ENCODE results near the gene NINJ1.

Gene NINJ1

GRCh38 chr9:93126151-93126781, 7.8 kb downstream of the NINJ1 start:
- Mint-ChIP-seq H3K27me3 (no peaks in the 10 kb centered on the region), H3K4me3 (peak overlapping the region; percentile 75 to 80), H3K4me1 (ENCODE audit: low read depth in 2 of 2) (peaks cover 32 to 60% of the 10 kb centered on the region in 2 donors), H3K36me3 (ENCODE audit: insufficient read depth) (peaks cover 99% of the 10 kb centered on the region), H3K27ac (peak overlapping the region; percentile 97), H3K9me3 (no peaks in the 10 kb centered on the region)
- peak; percentile 55 for ATAC-seq (replicated peaks)
- DNase-seq = peak in 1 of 3 experiments; percentile 35

DNA sequence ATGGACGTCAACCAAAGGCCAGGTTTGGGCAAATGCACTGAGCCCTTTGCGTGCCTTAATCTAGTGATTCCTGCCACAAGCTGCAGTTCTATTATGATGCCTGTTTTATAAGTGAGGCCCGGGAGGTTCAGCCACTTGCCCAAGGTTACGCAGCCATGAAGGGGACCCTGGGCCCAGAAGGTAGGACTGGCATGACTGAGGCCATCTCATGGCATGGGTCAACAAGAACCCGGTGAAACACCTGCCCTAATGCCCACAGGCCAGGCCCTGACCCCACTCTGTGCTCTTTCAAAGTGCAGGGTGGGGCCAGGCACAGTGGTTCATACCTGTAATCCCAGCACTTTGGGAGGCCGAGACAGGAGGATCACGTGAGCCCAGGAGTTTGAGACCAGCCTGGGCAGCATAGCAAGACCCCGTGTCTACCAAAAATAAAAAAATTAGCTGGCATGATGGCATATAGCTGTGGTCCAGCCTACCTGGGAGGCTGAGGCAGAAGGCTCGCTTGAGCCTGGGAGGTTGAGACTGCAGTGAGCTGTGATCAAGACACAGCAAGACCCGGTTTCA, 8.6 kb downstream of the NINJ1 start:
- Mint-ChIP-seq H3K27me3 (no peaks in the 10 kb centered on the region), H3K36me3 (ENCODE audit: insufficient read depth) (peaks cover 99% of the 10 kb centered on the region), H3K9me3 (no peaks in the 10 kb centered on the region), H3K4me1 (ENCODE audit: low read depth in 2 of 2) (peaks cover 30 to 58% of the 10 kb centered on the region in 2 donors), H3K4me3 (peak overlapping the region; percentile 75 to 80), H3K27ac (peak overlapping the region; percentile 97)
- DNase-seq (no peak), ATAC-seq (replicated peaks) (no peak)

GRCh38 chr9:93124793-93125192, 9.3 kb downstream of the NINJ1 start:
- peaks cover 36 to 61% of the 10 kb centered on the region in 2 donors for H3K4me1 Mint-ChIP-seq (ENCODE audit: low read depth in 2 of 2)
- ATAC-seq (replicated peaks) = no peak
- no peak for DNase-seq
- H3K4me3 Mint-ChIP-seq = peak overlapping the region; percentile 18 to 75
- H3K27me3 Mint-ChIP-seq = no peaks in the 10 kb centered on the region
- H3K27ac Mint-ChIP-seq = peak overlapping the region; percentile 62 to 97
- H3K36me3 Mint-ChIP-seq (ENCODE audit: insufficient read depth) = peaks cover 99% of the 10 kb centered on the region
- H3K9me3 Mint-ChIP-seq = no peaks in the 10 kb centered on the region

DNA sequence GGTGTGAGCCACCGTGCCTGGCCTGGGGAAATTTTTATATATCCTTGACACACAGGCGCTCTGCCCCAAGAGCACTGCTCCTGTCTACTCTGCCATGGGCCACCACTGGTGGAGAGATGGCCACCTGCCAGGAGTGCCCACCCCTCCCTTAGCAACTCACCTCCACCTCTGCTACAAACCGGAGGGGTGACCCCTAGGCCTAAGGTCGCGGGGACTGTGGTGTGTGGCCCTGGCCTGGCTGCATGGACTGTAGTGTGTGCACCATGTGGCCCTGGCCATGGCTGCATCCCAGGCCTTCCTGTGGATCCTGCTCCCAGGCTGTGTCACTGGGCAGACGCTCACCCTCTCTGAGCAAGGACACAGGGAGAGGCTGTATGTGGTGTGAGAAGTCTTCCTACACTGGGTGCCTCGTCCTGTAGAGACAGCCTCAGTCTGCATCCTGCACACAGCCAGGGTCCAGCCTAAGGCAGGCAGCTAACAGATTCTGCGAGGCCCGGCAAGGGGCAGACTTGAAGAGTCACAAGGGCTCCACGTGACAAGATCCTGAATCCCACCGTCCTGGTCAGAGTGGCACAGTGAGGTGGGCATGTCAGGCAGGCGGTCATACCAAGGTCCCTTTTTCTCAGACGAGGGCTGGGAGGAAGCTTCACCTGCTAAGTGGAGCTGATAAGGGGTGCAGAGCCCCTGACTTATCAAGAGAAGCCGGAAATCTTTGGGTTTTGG, 10.3 kb downstream of the NINJ1 start:
- Mint-ChIP-seq H3K27me3 (no peaks in the 10 kb centered on the region), H3K9me3 (no peaks in the 10 kb centered on the region), H3K4me1 (ENCODE audit: low read depth in 2 of 2) (peaks cover 39 to 63% of the 10 kb centered on the region in 2 donors), H3K36me3 (ENCODE audit: insufficient read depth) (peaks cover 99% of the 10 kb centered on the region), H3K4me3 (peak overlapping the region in 1 of 2 donors; percentile 75), H3K27ac (peak overlapping the region; percentile 62 to 97)
- DNase-seq = no peak
- ATAC-seq (replicated peaks) = no peak

GRCh38 chr9:93122721-93123221, 11.3 kb downstream of the NINJ1 start:
- Mint-ChIP-seq H3K27ac (peak overlapping the region in 1 of 2 donors; percentile 97), H3K9me3 (no peaks in the 10 kb centered on the region), H3K27me3 (no peaks in the 10 kb centered on the region), H3K4me1 (ENCODE audit: low read depth in 2 of 2) (peaks cover 34 to 57% of the 10 kb centered on the region in 2 donors), H3K4me3 (peak overlapping the region in 1 of 2 donors; percentile 40), H3K36me3 (ENCODE audit: insufficient read depth) (peaks cover 99% of the 10 kb centered on the region)
- ATAC-seq (replicated peaks) = no peak
- DNase-seq = no peak

DNA sequence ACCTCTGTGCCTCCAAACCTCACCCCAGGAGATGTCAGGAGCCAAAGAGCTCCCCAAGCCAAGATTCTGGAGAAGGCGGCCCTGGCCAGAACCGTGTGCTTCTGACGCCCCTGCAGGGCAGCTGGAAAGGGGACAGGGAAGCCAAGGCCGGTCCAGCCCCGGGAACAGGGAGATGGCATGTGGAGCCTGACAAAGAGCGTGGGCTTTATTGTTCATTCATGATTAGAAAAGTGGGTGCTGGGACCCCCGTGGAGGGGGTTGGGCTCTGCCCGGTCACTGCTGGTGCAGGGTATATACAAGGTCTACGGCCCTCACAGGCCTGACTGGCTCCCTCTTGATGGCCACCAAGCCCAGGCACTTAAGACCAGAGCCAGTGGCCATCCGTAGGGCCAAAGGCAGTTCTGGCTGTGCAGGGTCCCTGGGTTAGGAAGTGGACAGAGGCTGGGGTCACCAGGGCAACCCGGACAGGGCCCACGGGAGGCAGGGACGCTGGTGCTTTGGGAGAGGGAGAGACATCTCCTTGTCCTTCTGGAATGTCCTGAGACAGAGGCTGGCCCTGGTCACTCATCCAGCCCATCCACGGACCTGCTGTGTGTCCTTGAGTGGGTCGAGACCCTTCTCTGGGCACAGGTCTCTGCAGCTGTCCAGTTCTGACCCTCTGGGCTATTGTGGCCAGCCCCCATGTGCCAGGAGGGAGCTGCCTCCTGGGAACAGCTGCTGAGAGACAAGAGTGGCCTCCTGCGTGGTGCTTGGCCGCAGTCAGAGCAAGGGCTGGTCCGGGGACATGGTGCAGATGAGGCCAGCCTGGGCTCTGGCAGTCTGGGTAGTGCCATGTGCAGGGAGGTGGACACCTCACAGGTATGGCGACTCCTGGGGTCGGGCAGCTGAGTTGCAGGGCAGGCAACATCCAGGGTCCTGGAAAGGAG, 12.5 kb downstream of the NINJ1 start:
- peaks cover 97% of the 10 kb centered on the region for H3K36me3 Mint-ChIP-seq (ENCODE audit: insufficient read depth)
- ATAC-seq (replicated peaks) (no peak), DNase-seq (no peak)
- H3K27ac Mint-ChIP-seq = peak overlapping the region; percentile 82 to 97
- H3K27me3 Mint-ChIP-seq = no peaks in the 10 kb centered on the region
- peaks cover 29 to 47% of the 10 kb centered on the region in 2 donors for H3K4me1 Mint-ChIP-seq (ENCODE audit: low read depth in 2 of 2)
- peak overlapping the region in 1 of 2 donors; percentile 51 for H3K4me3 Mint-ChIP-seq
- no peaks in the 10 kb centered on the region for H3K9me3 Mint-ChIP-seq

- no peak for ATAC-seq (replicated peaks)
- peaks cover 22 to 43% of the 10 kb centered on the region in 2 donors for H3K4me1 Mint-ChIP-seq (ENCODE audit: low read depth in 2 of 2)
Observed at GRCh38 chr9:93120846-93121315, 13.2 kb downstream of the NINJ1 start.

GRCh38 chr9:93119953-93120845, 13.9 kb downstream of the NINJ1 start:
- Mint-ChIP-seq H3K4me3 (peak overlapping the region; percentile 41 to 57), H3K9me3 (no peaks in the 10 kb centered on the region), H3K36me3 (ENCODE audit: insufficient read depth) (peaks cover 87% of the 10 kb centered on the region), H3K4me1 (ENCODE audit: low read depth in 2 of 2) (peaks cover 18 to 38% of the 10 kb centered on the region in 2 donors), H3K27me3 (no peaks in the 10 kb centered on the region), H3K27ac (peak overlapping the region; percentile 82 to 97)
- peak in 1 of 3 experiments; percentile 46 for DNase-seq
- peak; percentile 68 for ATAC-seq (replicated peaks)

More at GRCh38 chr9:93120846-93121315, 13.2 kb downstream of the NINJ1 start:
- no peak for DNase-seq
- H3K27me3 Mint-ChIP-seq = no peaks in the 10 kb centered on the region
- H3K36me3 Mint-ChIP-seq (ENCODE audit: insufficient read depth) = peaks cover 90% of the 10 kb centered on the region
- H3K4me3 Mint-ChIP-seq = peak overlapping the region in 1 of 2 donors; percentile 41
- peak overlapping the region; percentile 82 to 97 for H3K27ac Mint-ChIP-seq
- H3K9me3 Mint-ChIP-seq = no peaks in the 10 kb centered on the region

GRCh38 chr9:93119703-93119952, 14.4 kb downstream of the NINJ1 start:
- Mint-ChIP-seq H3K27ac (peak overlapping the region; percentile 82 to 97), H3K9me3 (no peaks in the 10 kb centered on the region), H3K4me3 (peak overlapping the region; percentile 41 to 57), H3K27me3 (no peaks in the 10 kb centered on the region), H3K36me3 (ENCODE audit: insufficient read depth) (peaks cover 85% of the 10 kb centered on the region), H3K4me1 (ENCODE audit: low read depth in 2 of 2) (peaks cover 24 to 40% of the 10 kb centered on the region in 2 donors)
- ATAC-seq (replicated peaks) = peak; percentile 1
- DNase-seq = no peak

DNA sequence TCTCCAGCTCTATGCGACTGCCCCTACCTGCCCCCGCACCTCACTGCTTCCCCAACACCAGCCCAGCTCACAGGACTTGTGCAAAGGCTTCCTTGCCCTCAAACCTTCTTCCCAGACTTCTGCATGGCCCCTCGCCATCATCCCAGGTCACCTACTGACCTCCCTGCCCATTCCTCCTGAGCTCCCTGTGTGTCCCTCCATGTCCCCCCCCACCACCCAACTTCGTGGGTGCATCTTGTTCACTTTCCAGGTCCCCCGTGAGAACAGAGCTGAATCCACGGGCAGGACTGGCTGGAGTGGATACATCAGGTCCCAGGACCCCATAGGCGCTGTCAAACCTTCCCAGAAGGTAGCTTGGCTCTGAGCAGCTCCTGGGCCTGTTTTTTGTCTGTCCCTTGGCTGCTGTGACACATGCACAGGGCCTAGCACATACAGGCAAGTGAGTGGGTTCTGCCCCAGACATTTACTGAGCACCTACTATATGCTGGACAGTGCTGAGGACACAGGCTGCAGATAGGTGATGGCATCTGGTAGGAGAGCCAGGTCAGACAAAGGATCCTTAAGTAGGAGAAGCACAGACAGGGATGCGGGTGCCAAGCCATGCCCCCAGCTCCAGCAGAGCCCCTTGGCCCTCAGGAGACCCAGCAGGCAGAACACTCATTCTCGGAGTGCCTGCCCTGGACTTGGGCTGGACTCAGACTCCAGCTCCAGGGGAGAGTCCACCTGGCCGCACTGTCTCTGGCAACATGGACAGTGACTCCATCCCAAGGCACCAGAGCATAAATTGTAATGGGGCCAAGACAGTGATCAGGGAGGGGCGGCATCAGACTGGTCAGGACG, 15.0 kb downstream of the NINJ1 start:
- peak overlapping the region in 1 of 2 donors; percentile 41 for H3K4me3 Mint-ChIP-seq
- peaks cover 24 to 40% of the 10 kb centered on the region in 2 donors for H3K4me1 Mint-ChIP-seq (ENCODE audit: low read depth in 2 of 2)
- H3K36me3 Mint-ChIP-seq (ENCODE audit: insufficient read depth) = peaks cover 82% of the 10 kb centered on the region
- DNase-seq = no peak
- H3K9me3 Mint-ChIP-seq = no peaks in the 10 kb centered on the region
- H3K27me3 Mint-ChIP-seq = no peaks in the 10 kb centered on the region
- H3K27ac Mint-ChIP-seq = peak overlapping the region; percentile 82 to 97
- no peak for ATAC-seq (replicated peaks)

GRCh38 chr9:93117924-93118862, 15.9 kb downstream of the NINJ1 start:
- no peak overlapping the region for H3K4me3 Mint-ChIP-seq
- H3K27me3 Mint-ChIP-seq = no peaks in the 10 kb centered on the region

More at GRCh38 chr9:93117924-93118862, 15.9 kb downstream of the NINJ1 start:
- ATAC-seq (replicated peaks) (no peak), DNase-seq (no peak)
- no peaks in the 10 kb centered on the region for H3K9me3 Mint-ChIP-seq
- peaks cover 24 to 38% of the 10 kb centered on the region in 2 donors for H3K4me1 Mint-ChIP-seq (ENCODE audit: low read depth in 2 of 2)
- peak overlapping the region; percentile 86 to 97 for H3K27ac Mint-ChIP-seq
- peaks cover 82% of the 10 kb centered on the region for H3K36me3 Mint-ChIP-seq (ENCODE audit: insufficient read depth)
